ENCODE measurements around the gene NKX1-1.

The NKX1-1 gene

DNA sequence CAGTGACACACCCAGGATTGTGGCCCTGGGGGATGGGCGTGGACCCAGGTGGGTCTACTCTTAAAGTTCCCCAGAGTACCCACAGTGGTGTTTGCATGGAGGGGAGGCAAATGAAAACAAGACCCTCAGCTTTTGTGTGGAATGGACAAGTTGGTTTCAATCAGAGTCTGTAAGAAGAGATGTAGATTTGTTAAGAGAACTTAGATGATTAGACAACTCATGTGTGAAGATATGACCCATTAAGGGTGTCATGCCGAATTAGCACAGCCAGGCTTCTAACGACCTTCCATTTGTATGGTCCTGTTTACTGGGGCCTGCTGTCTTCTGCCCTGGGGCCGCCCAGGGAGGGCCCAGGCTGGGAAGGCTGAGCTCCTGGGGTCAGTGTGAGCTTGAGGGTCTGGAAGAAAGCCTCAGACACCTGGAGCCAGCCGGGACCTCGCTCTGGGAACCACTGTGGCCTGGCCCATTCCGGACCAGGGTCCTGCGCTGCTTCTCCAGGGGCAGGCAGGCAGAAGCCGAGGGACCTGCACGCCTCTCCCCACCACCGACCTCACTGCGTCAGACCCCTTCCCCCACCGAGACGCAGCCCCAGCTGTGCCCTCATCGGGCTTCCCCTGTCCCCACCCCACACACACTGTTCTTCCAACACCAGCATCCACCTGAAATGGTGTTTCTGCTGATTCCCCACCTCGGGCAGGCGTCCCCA is 38.9 kb downstream of the NKX1-1 start:
- peaks cover 0 to 75% (median 49%) of the 10 kb centered on the region in 5 donors for H3K36me3 ChIP-seq (ENCODE audit: control insufficient read depth in 5 of 5, insufficient read depth in 5 of 5, low read length in 5 of 5)
- H3K27me3 ChIP-seq (ENCODE audit: control insufficient read depth in 5 of 5, insufficient read depth in 4 of 5, low read length in 5 of 5): no peaks in the 10 kb centered on the region
- peaks cover 0 to 4% (median 0%) of the 10 kb centered on the region in 5 donors for H3K4me1 ChIP-seq (ENCODE audit: control insufficient read depth in 5 of 5, insufficient read depth in 5 of 5, low read length in 5 of 5)
- no peak overlapping the region for H3K27ac ChIP-seq (ENCODE audit: low read depth, low read length)
- H3K9me3 ChIP-seq (ENCODE audit: control insufficient read depth in 5 of 5, low read length in 5 of 5): no peaks in the 10 kb centered on the region
- H3K4me3 ChIP-seq (ENCODE audit: low read depth in 1 of 5, low read length in 5 of 5): no peak overlapping the region
- H3K9ac ChIP-seq (ENCODE audit: low read length in 5 of 5): no peak overlapping the region

DNA sequence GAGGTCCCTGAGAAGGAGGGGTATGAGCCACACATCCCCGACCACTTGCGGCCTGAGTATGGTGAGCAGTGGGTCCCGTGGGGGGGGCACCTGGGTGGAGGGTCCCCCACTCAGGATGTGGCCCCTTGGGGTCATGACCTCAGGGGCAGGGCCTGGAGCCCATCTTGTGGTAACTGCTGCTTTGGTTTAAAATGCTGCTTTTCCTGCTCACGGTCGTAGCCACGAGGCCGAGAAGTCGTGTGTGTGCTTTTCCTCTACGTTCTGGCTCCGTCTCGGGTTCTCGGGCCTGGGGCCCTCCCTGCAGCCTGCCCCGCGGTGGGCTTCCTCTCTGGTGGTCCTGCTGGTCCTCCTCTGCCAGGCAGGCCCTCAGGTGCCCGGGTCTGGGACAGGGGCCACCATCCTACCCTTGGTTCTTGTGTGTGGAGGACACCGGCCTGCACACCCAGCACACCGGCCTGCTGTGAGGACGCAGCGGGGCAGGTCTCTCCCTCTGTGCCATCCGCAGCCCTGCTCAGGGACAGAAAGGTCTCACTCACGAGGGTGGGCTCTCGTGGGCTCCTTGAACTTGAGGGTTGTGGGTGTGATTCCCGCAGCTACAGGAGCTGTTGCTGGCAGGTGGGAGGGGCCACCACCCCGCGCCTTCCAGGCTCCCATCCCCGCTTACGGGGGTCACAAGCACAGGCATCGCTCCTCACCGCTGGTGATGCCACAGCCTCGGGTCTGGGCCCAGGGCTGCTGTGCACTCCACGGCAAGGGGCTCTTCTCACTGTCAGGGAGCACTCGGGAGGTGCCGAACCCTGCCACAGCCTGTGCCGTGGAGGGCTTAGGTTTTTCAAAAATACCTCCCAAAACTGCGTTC is 39.6 kb downstream of the NKX1-1 start:
- H3K27me3 ChIP-seq (ENCODE audit: control insufficient read depth in 5 of 5, insufficient read depth in 4 of 5, low read length in 5 of 5): no peaks in the 10 kb centered on the region
- H3K9me3 ChIP-seq (ENCODE audit: control insufficient read depth in 5 of 5, low read length in 5 of 5): no peaks in the 10 kb centered on the region
- H3K4me3 ChIP-seq (ENCODE audit: low read depth in 1 of 5, low read length in 5 of 5): no peak overlapping the region
- no peak overlapping the region for H3K27ac ChIP-seq (ENCODE audit: low read depth, low read length)
- H3K4me1 ChIP-seq (ENCODE audit: control insufficient read depth in 5 of 5, insufficient read depth in 5 of 5, low read length in 5 of 5): peaks cover 0 to 4% (median 0%) of the 10 kb centered on the region in 5 donors
- H3K9ac ChIP-seq (ENCODE audit: low read length in 5 of 5): no peak overlapping the region
- H3K36me3 ChIP-seq (ENCODE audit: control insufficient read depth in 5 of 5, insufficient read depth in 5 of 5, low read length in 5 of 5): peaks cover 0 to 68% (median 45%) of the 10 kb centered on the region in 5 donors

DNA sequence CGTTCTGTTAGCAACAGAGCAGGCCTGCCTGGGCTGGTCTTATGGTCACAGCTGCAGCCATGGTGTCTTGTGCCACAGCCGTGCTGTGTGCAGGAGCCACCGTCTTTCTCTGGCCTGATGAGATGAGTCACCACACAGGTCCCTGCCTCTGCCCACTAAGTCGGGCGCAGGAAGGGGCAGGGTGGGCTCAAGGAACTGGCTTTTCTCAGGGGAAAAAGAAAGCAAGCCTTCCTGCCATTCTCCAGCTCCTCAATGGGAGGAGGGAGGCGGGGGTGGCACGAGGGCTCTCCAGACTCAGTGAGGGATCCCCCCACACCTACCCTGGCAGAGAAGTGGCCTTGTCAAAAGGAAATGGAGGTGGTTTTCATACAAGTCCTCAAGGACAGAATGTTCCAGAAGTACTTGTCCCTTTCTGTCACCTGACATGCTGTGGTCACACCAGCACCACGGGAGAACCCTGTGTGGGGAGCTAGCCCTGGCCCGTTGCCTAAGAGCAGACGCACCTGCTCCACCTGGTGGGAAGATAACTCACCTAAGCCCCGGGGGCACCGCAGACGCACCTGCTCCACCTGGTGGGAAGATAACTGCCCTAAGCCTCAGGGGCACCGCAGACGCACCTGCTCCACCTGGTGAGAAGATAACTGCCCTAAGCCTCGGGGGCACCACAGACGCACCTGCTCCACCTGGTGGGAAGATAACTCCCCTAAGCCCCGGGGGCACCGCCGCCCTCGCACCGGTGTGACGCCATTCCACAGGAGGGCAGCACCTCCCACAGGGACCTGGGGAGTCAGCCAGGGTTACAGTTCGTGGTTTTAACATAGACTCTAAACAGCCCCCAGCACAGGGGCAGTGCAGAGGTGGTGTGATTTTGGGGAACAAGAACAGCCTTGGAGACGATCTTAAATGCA is 40.7 kb downstream of the NKX1-1 start:
- Histone ChIP-seq H3K9me3 (ENCODE audit: control insufficient read depth in 5 of 5, low read length in 5 of 5) (no peaks in the 10 kb centered on the region), H3K4me1 (ENCODE audit: control insufficient read depth in 5 of 5, insufficient read depth in 5 of 5, low read length in 5 of 5) (peaks cover 0 to 4% (median 0%) of the 10 kb centered on the region in 5 donors), H3K9ac (ENCODE audit: low read length in 5 of 5) (no peak overlapping the region), H3K4me3 (ENCODE audit: low read depth in 1 of 5, low read length in 5 of 5) (no peak overlapping the region), H3K36me3 (ENCODE audit: control insufficient read depth in 5 of 5, insufficient read depth in 5 of 5, low read length in 5 of 5) (peaks cover 0 to 67% (median 36%) of the 10 kb centered on the region in 5 donors), H3K27ac (ENCODE audit: low read depth, low read length) (no peak overlapping the region), H3K27me3 (ENCODE audit: control insufficient read depth in 5 of 5, insufficient read depth in 4 of 5, low read length in 5 of 5) (no peaks in the 10 kb centered on the region)

DNA sequence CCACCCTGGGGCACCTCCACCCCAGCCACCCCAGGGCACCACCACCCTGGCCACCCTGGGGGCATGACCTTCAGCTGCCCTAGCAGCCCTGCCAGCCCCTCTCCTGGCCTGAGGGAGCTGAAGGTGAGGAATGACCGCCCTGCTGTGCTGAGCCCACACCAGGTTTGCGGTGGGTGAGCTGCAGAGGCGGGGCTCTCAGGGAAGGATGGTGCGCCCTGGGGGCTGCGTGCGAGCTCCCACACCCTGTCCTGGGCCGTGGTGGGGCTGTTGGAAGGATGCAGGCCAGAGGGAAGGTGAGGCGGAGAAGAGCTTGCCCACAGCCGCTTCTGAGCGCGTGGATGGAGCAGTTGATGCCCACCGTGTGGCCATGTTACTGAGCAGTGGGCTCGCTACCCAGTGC is 41.5 kb downstream of the NKX1-1 start:
- Histone ChIP-seq H3K36me3 (ENCODE audit: control insufficient read depth in 5 of 5, insufficient read depth in 5 of 5, low read length in 5 of 5) (peaks cover 0 to 70% (median 35%) of the 10 kb centered on the region in 5 donors), H3K4me1 (ENCODE audit: control insufficient read depth in 5 of 5, insufficient read depth in 5 of 5, low read length in 5 of 5) (peaks cover 0 to 9% (median 0%) of the 10 kb centered on the region in 5 donors), H3K27me3 (ENCODE audit: control insufficient read depth in 5 of 5, insufficient read depth in 4 of 5, low read length in 5 of 5) (no peaks in the 10 kb centered on the region), H3K27ac (ENCODE audit: low read depth, low read length) (no peak overlapping the region), H3K9me3 (ENCODE audit: control insufficient read depth in 5 of 5, low read length in 5 of 5) (no peaks in the 10 kb centered on the region), H3K4me3 (ENCODE audit: low read depth in 1 of 5, low read length in 5 of 5) (no peak overlapping the region), H3K9ac (ENCODE audit: low read length in 5 of 5) (no peak overlapping the region)

DNA sequence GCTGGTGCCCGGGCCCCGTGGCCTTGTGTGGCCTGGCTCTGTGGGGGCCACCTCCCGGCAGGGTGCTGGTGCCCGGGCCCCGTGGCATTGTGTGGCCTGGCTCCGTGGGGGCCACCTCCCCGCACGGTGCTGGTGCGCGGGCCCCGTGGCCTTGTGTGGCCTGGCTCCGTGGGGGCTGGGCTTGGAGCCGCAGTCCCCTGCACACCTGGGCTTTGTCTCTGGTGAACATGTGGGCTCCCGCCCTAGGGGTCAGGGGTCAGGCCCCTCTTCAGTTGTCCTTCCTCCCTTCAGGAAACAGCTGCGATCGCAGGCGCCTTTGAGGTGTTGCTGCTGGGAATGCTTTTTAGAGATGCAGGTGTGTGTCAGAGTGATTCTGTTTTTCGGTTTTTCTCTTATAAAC is 42.0 kb downstream of the NKX1-1 start:
- Histone ChIP-seq H3K36me3 (ENCODE audit: control insufficient read depth in 5 of 5, insufficient read depth in 5 of 5, low read length in 5 of 5) (peaks cover 0 to 75% (median 35%) of the 10 kb centered on the region in 5 donors), H3K27me3 (ENCODE audit: control insufficient read depth in 5 of 5, insufficient read depth in 4 of 5, low read length in 5 of 5) (no peaks in the 10 kb centered on the region), H3K4me3 (ENCODE audit: low read depth in 1 of 5, low read length in 5 of 5) (no peak overlapping the region), H3K27ac (ENCODE audit: low read depth, low read length) (no peak overlapping the region), H3K4me1 (ENCODE audit: control insufficient read depth in 5 of 5, insufficient read depth in 5 of 5, low read length in 5 of 5) (peaks cover 0 to 9% (median 0%) of the 10 kb centered on the region in 5 donors), H3K9me3 (ENCODE audit: control insufficient read depth in 5 of 5, low read length in 5 of 5) (no peaks in the 10 kb centered on the region), H3K9ac (ENCODE audit: low read length in 5 of 5) (no peak overlapping the region)

DNA sequence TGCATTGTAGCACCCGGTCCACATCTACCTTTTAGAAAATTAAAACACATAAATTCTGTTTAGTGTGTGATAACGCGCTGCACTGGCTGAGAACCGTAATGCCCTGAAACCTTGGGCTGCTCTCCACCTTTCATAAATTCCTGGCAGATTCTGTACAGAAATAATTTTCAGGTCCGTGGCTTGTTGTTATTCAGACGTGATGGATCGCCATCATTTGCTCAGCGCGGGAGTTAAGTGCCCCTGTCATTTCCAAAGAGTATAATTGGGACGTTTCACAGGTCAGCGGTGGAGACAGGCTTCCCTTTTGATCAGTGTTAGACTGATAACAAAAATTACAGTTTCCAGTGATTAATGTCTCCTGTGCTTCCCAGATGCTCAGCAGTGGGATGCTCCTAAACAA is 42.7 kb downstream of the NKX1-1 start:
- Histone ChIP-seq H3K27ac (ENCODE audit: low read depth, low read length) (no peak overlapping the region), H3K27me3 (ENCODE audit: control insufficient read depth in 5 of 5, insufficient read depth in 4 of 5, low read length in 5 of 5) (no peaks in the 10 kb centered on the region), H3K9me3 (ENCODE audit: control insufficient read depth in 5 of 5, low read length in 5 of 5) (no peaks in the 10 kb centered on the region), H3K9ac (ENCODE audit: low read length in 5 of 5) (no peak overlapping the region), H3K4me1 (ENCODE audit: control insufficient read depth in 5 of 5, insufficient read depth in 5 of 5, low read length in 5 of 5) (peaks cover 0 to 9% (median 0%) of the 10 kb centered on the region in 5 donors), H3K4me3 (ENCODE audit: low read depth in 1 of 5, low read length in 5 of 5) (no peak overlapping the region), H3K36me3 (ENCODE audit: control insufficient read depth in 5 of 5, insufficient read depth in 5 of 5, low read length in 5 of 5) (peaks cover 0 to 76% (median 37%) of the 10 kb centered on the region in 5 donors)

DNA sequence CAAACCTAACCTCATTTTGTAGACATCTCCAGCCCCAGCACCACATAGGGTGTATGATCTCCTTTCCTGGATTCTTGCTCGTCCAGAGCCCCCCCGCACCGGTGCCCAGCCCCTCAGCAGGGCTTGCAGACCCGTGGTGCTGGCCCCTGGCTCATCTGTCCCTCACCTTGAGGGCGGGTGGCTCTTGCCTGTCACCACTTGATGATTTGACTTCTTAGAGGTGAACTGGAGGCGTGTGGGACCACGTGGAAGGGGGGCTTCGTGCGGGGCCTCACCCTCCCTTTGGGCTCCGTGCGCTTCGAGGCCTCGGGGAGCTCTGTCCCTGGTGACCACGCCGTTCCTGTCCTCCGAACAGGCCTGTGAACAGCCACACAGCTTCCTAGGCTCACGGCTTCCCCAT is 43.7 kb downstream of the NKX1-1 start:
- no peak overlapping the region for H3K9ac ChIP-seq (ENCODE audit: low read length in 5 of 5)
- peaks cover 0 to 76% (median 34%) of the 10 kb centered on the region in 5 donors for H3K36me3 ChIP-seq (ENCODE audit: control insufficient read depth in 5 of 5, insufficient read depth in 5 of 5, low read length in 5 of 5)
- no peaks in the 10 kb centered on the region for H3K27me3 ChIP-seq (ENCODE audit: control insufficient read depth in 5 of 5, insufficient read depth in 4 of 5, low read length in 5 of 5)
- H3K9me3 ChIP-seq (ENCODE audit: control insufficient read depth in 5 of 5, low read length in 5 of 5): no peaks in the 10 kb centered on the region
- no peak overlapping the region for H3K4me3 ChIP-seq (ENCODE audit: low read depth in 1 of 5, low read length in 5 of 5)
- H3K27ac ChIP-seq (ENCODE audit: low read depth, low read length): no peak overlapping the region
- H3K4me1 ChIP-seq (ENCODE audit: control insufficient read depth in 5 of 5, insufficient read depth in 5 of 5, low read length in 5 of 5): peaks cover 0 to 9% (median 0%) of the 10 kb centered on the region in 5 donors

DNA sequence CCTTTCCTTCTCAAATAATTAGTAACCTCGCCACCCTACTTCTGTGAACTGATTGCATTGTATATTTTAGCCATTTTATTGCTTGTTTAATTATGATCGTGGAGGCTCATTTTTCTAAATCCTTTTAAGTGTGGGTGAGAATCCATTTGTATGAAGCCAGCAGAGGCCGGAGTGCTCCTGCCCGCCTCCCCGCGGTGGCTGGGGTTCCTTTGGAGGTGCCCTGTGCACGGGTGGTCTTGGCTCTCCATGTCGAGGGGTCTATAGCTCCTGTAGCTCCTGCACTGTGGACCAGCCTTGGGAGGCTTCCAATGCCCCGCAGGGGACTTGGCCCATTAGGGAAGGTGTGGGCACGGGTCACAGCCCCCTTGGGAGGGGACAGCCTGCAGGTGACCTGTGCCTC is 44.2 kb downstream of the NKX1-1 start:
- Histone ChIP-seq H3K36me3 (ENCODE audit: control insufficient read depth in 5 of 5, insufficient read depth in 5 of 5, low read length in 5 of 5) (peaks cover 0 to 77% (median 36%) of the 10 kb centered on the region in 5 donors), H3K9me3 (ENCODE audit: control insufficient read depth in 5 of 5, low read length in 5 of 5) (no peaks in the 10 kb centered on the region), H3K4me1 (ENCODE audit: control insufficient read depth in 5 of 5, insufficient read depth in 5 of 5, low read length in 5 of 5) (peaks cover 0 to 9% (median 0%) of the 10 kb centered on the region in 5 donors), H3K4me3 (ENCODE audit: low read depth in 1 of 5, low read length in 5 of 5) (no peak overlapping the region), H3K27ac (ENCODE audit: low read depth, low read length) (no peak overlapping the region), H3K9ac (ENCODE audit: low read length in 5 of 5) (no peak overlapping the region), H3K27me3 (ENCODE audit: control insufficient read depth in 5 of 5, insufficient read depth in 4 of 5, low read length in 5 of 5) (no peaks in the 10 kb centered on the region)

DNA sequence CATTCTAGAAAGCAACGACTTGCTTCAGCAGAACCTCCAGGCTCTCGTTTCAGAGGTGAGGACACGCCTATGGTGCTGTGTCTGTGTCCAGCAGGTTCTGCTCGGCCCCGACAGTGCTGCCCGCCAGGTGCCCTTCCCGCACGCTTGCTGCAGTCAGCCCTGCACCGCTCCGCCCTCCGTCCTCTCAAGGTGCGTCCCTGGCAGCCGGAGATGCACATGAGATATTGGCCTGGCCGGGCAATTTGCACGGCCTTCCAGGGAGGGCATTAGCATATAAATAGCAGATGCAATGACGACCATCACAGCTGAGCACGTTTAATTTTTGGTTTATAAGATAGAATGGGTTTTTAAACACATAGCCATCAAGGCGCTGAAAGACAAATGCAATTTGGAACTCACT is 44.8 kb downstream of the NKX1-1 start:
- no peak overlapping the region for H3K27ac ChIP-seq (ENCODE audit: low read depth, low read length)
- no peak overlapping the region for H3K9ac ChIP-seq (ENCODE audit: low read length in 5 of 5)
- no peak overlapping the region for H3K4me3 ChIP-seq (ENCODE audit: low read depth in 1 of 5, low read length in 5 of 5)
- no peaks in the 10 kb centered on the region for H3K9me3 ChIP-seq (ENCODE audit: control insufficient read depth in 5 of 5, low read length in 5 of 5)
- peaks cover 0 to 9% (median 0%) of the 10 kb centered on the region in 5 donors for H3K4me1 ChIP-seq (ENCODE audit: control insufficient read depth in 5 of 5, insufficient read depth in 5 of 5, low read length in 5 of 5)
- H3K27me3 ChIP-seq (ENCODE audit: control insufficient read depth in 5 of 5, insufficient read depth in 4 of 5, low read length in 5 of 5): no peaks in the 10 kb centered on the region
- peaks cover 0 to 75% (median 34%) of the 10 kb centered on the region in 5 donors for H3K36me3 ChIP-seq (ENCODE audit: control insufficient read depth in 5 of 5, insufficient read depth in 5 of 5, low read length in 5 of 5)

Measured in subcutaneous abdominal adipose tissue (tissue), 5 donors.